ENCODE data around the gene KIAA1671. TPM values are rescaled to one million over a fixed set of nuclear protein-coding genes. Genes with fewer than 3 reads are reported as not detected.

KIAA1671 gene
- total and polyA plus RNA-seq, 9 of the 15 experiments (the other 6 are each of a cell fraction or from before 2014, with no cell fraction given) = under 0.01 to 0.11 (median 0.02) TPM; not detected in 5

GRCh38 chr22:25067851-25068421 is 115.4 kb downstream of the KIAA1671 start (continued):
- no peak for TF ChIP-seq E4F1 (CRISPR knock-in tag; IDR thresholded peaks at IDR 0.05; ENCODE audit: borderline replicate concordance)

- ChIA-PET POLR2A (interaction anchor here (0.7 kb wide), 1 partner anchor 168 kb away, joined by 4 read pairs; no protein-coding TSS in a partner anchor), CTCF (ENCODE audit: low intra/inter-chr PET ratio) (no interaction called here)
- H3K27ac ChIP-seq (ENCODE audit: extremely low read depth, low read depth, low read length) = no peak overlapping the region
- no peaks in the 10 kb centered on the region; a peak in 1 of 5 replicates for H3K4me1 ChIP-seq (replicated peaks in 1 of 2; ENCODE audit: control insufficient read depth in 2 of 2, insufficient read depth in 2 of 2, low read length in 2 of 2)
- H3K4me2 ChIP-seq (ENCODE audit: insufficient read depth, low read length) = no peak overlapping the region
- no peaks in the 10 kb centered on the region for H3K36me3 ChIP-seq (ENCODE audit: control insufficient read depth, insufficient read depth, low read length)
- BruUV-seq (replicated peaks) = no TSS peak
- ATAC-seq (no peak), FAIRE-seq (no peak), DNase-seq (ENCODE audit: extremely low read depth in 1 of 4, low spot score in 3 of 4) (no peak)
- no peak overlapping the region for H3K4me3 ChIP-seq
- no peak overlapping the region for H2AFZ ChIP-seq (ENCODE audit: low read depth, low read length)
- H3K79me2 ChIP-seq (ENCODE audit: control insufficient read depth, insufficient read depth, low read length) = no peaks in the 10 kb centered on the region
- no peaks in the 10 kb centered on the region for H3K9me1 ChIP-seq (ENCODE audit: control insufficient read depth, insufficient read depth, low read length)
- H3K9me3 ChIP-seq (replicated peaks; ENCODE audit: control insufficient read depth, insufficient read depth, low read depth, low read length) = no peaks in the 10 kb centered on the region
- no peak overlapping the region for H3K9ac ChIP-seq (ENCODE audit: insufficient read depth in 1 of 2, low read depth in 2 of 2, low read length in 2 of 2)
- in situ Hi-C loops (cut with MboI) (no loop called here), intact Hi-C loops (cut with micrococcal nuclease) (no loop called here)
- WGBS (ENCODE audit: insufficient coverage, low coverage, missing lambda C conversion rate) = 12% methylated on average over 9 of the region's 9 CpGs
- no peaks in the 10 kb centered on the region for H4K20me1 ChIP-seq (replicated peaks; ENCODE audit: control insufficient read depth, insufficient read depth, low read length)
- peaks cover 5 to 47% of the 10 kb centered on the region in 2 experiments; a peak in 4 of 5 replicates for H3K27me3 ChIP-seq (ENCODE audit: control insufficient read depth in 2 of 2, insufficient read depth in 2 of 2, low read length in 2 of 2)
- TF ChIP-seq CHD4 (IDR thresholded peaks at IDR 0.05; ENCODE audit: insufficient read depth, insufficient replicate concordance, low read depth, low read length, poor library complexity, severe bottlenecking) (no peak), TSHZ1 (CRISPR knock-in tag; IDR thresholded peaks at IDR 0.05) (no peak), NFRKB (IDR thresholded peaks at IDR 0.05; ENCODE audit: low read depth) (no peak), ZSCAN32 (CRISPR knock-in tag; IDR thresholded peaks at IDR 0.05) (no peak), HES1 (IDR thresholded peaks at IDR 0.05; ENCODE audit: low read depth) (no peak), ARID1B (IDR thresholded peaks at IDR 0.05) (no peak), HMBOX1 (IDR thresholded peaks at IDR 0.05) (no peak), ZNF507 (tag; conservative IDR thresholded peaks at IDR 0.05) (no peak), ZNF395 (CRISPR knock-in tag; IDR thresholded peaks at IDR 0.05) (no peak)
Observed at GRCh38 chr22:25068707-25069106, 116.2 kb downstream of the KIAA1671 start.
